HEK293 (cell line): Measurements from ENCODE around the gene ADSL.

Experiments
- ZNF140 ChIP-seq: fragments of 450-650 bp; formaldehyde crosslinking; IDR thresholded peaks from 2 replicates; pipeline ENCODE4 v1.5.1; 2016; ENCODE audit warnings: missing biosample characterization, missing genetic modification characterization
- ZNF660 ChIP-seq: fragments of 450-650 bp; IDR thresholded peaks from 2 replicates; pipeline ENCODE4 v1.5.1; 2018; ENCODE audit warnings: missing biosample characterization, mild to moderate bottlenecking, missing genetic modification characterization
- TF ChIP-seq, protein P1 (sequence below): fragments of 450-650 bp; formaldehyde crosslinking; IDR thresholded peaks from 2 replicates; pipeline ENCODE4 v1.5.1; 2016; ENCODE audit warnings: missing biosample characterization, missing genetic modification characterization
- TF ChIP-seq, protein P2 (sequence below): fragments of 450-650 bp; formaldehyde crosslinking; IDR thresholded peaks from 2 replicates; pipeline ENCODE4 v1.5.1; 2016; ENCODE audit warnings: missing biosample characterization, missing genetic modification characterization

DNA sequence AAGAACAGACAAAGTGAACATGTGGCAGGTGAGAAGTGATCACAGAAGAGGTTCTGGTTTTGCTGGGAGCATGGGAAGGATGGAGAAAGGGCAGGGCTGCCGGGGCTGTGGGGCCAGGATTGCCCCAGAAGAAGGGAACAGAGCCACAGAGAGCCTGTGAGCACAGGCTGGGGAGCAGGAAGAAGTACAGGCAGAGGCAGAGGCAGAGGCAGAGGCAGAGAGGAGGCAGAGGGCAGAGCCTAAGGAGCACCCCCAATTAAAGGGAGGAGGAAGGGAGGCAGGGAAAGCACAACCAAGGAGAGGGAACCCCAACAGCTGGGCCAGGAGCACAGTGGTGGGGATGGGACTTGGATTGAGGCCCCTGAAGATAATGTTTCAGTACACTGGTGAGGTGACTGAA, 75.6 kb downstream of the ADSL start:
- TF ChIP-seq, protein P1, sequence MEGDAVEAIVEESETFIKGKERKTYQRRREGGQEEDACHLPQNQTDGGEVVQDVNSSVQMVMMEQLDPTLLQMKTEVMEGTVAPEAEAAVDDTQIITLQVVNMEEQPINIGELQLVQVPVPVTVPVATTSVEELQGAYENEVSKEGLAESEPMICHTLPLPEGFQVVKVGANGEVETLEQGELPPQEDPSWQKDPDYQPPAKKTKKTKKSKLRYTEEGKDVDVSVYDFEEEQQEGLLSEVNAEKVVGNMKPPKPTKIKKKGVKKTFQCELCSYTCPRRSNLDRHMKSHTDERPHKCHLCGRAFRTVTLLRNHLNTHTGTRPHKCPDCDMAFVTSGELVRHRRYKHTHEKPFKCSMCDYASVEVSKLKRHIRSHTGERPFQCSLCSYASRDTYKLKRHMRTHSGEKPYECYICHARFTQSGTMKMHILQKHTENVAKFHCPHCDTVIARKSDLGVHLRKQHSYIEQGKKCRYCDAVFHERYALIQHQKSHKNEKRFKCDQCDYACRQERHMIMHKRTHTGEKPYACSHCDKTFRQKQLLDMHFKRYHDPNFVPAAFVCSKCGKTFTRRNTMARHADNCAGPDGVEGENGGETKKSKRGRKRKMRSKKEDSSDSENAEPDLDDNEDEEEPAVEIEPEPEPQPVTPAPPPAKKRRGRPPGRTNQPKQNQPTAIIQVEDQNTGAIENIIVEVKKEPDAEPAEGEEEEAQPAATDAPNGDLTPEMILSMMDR, result no peak
- TF ChIP-seq ZNF660 (tag by site-specific recombination), result no peak
- TF ChIP-seq ZNF140, result no peak
- TF ChIP-seq, protein P2, sequence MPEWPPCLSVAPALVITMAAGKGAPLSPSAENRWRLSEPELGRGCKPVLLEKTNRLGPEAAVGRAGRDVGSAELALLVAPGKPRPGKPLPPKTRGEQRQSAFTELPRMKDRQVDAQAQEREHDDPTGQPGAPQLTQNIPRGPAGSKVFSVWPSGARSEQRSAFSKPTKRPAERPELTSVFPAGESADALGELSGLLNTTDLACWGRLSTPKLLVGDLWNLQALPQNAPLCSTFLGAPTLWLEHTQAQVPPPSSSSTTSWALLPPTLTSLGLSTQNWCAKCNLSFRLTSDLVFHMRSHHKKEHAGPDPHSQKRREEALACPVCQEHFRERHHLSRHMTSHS (tag by site-specific recombination), result no peak
